ENCODE results near the gene LPP.

Gene LPP

DNA sequence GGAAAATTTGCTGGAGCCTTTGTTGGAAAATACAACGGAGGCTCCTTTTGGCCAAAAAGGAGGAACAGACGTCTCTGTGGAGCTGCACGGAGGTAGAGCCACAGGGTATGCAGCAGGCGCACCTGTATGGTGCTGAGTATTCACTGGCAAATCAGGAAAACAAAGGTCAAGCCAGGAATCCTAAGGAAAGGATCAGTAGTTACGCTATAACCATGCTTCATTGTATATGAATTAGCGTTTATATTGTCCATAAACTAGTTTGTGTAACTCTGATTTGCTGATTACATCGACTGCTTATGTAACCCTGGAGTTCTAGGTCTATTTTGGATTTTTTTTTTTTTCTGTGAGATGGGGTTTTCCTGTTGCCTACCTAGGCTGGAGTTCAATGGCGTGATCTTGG, 45.4 kb downstream of the LPP start:
- DNase-seq: no peak

DNA sequence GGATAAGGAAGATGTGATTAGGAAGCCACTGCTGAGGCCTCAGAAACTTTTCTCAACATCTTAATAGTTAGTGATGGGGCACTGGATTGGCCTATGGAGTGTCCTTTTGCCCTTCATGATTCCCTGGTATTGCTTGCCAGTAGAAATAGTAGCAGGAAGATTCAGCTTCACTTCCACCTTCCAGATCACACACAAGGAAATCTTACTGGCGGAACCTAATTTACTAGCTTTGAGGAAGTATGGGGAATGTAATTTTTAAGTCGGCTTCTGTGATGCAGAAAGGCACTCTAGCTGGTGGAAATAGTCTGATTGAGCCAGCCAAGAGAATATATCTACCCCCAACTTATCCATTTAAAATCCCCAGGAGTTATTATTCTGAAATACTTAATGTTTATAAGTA, 46.5 kb downstream of the LPP start:
- DNase-seq: no peak

DNA sequence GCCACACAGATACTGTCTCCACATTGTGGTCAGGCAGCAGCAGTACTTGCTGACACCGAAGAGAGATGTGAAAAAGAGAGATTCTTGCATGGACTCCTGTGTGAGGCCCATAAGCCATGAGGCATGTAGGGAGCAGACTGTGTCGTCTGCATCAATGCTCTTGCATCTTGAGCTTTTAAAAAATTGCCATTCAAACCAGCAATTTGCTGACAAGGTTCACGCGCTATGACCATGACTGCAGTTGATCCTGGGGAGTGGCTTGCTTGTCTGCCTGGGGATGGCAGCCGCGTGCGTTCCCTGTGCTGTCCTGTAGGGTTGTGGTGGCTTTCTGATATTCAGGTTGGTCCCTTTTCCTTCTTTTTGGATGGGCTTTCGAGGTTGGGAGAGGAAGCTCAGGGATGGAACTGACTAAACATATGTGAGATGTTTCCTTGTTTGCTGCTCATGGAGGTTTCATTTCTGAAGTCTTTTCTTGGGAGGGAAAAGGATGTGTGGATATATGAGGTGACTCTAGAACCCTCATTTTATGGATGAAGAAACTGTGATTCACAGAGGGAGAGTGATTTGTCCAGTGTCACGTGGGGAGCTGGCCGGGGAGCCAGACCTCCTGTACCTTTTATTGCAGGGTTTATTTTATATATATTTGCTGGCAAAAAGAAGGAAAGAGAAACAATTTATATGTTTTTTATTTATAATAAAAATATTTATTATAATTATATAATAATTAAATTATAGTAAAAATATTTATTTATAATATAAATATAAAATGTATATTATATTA, 48.6 kb downstream of the LPP start:
- DNase-seq: no peak

DNA sequence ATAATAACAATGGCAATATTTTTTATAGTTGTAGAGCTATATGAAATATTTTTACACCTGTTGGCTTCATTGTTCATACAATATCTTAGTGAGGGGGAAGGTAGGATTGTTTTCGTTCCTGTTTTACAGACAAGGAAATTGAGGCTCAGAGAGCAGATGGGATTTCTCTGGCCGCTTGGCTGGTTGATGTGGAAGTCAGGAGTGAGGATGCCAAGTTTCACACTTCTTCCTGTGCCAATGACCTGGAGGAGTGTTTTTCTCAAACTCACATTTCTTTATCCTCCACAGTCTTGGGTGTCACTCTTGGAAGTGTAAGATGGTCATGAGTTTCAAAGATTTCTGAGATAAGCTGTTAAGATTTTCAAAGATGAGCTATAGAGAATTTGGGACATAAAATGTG, 50.6 kb downstream of the LPP start:
- no peak for DNase-seq

DNA sequence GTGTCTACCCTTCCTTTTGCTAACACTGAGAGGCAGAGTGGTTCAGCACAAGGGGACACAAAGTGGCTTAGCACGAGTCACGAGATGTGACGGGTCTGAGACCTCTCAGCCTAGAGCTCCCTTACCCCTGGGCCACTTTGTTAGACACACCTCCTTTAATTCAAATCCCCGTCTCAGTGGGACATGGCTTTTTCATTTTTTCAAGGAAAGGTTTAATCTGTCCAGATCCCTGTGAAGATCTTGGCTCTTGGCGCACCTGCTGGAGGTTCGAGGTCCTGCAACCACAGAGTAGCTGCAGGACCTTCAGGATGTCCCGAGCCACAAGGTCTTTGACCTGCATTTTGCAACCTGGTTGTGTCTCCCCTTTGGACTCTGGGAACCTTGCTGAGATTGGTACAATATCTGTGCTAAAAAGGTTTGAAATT, 52.0 kb downstream of the LPP start:
- no peak for DNase-seq

DNA sequence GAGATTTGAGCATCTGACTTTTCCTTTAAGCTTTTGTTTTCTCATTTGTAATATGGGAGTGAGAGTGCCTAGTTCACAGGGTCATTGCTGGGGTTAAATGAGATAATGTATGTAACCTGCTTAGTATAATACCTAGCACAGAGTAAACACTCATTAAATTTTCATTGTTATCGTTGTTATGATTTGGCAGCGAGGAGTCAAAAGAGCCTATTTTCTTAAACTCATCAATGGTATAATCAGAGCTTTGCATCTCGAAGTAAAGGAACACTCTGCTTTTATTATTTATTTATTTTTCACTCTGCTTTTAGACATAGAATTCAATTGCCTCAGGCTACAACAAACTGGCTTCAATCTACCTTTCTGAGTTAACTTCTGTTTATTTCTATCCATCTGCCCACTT, 52.8 kb downstream of the LPP start:
- no peak for DNase-seq

DNA sequence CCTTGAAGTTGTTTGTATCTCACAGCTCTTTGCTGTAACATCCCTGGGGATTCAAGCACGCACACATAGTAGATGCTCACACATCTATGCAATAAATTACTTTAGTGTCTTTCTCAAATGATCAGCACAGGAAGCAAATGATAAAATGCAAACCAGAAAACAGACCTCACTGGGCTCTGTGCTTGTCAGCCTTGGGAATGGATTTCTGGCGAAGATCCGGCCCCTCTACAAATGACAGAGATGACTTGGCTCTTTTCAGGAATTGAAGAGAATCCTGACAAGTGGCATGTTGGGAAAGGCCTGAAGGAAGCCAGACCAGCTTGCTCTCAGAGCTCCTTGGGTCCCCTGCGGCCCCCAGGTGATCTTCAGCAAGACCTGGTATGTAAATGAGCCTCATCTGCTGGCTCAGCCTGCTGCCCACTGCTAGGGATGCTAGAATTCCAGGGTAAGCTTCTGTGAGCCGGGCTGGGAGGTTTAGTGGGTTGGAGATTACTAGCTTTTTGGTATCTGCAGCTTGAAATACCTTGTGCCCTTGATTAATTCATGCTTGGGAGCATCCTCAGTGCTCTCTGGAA, 54.1 kb downstream of the LPP start:
- no peak for DNase-seq

DNA sequence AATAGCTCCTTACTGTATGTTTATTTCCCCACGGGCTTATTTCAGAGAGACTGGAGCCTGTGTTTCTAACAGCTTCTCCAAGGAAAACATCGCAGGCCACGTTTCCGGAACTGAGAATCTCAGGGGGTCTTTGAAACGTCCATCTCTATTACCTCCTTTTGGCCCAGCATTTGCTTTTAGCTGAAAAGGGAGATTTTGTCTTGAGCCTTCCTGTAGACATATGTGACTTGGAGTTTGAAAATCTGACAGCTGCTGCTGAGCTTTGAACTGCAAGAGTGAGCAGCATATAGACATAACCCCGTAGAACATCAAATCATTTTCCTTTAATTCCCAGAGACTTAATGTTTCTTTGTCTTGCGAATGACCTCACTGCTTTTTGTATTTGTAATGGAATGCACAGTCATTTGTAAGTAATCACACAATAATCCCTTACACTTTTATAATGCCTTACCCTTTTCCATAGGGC, 54.6 kb downstream of the LPP start:
- DNase-seq: no peak

DNA sequence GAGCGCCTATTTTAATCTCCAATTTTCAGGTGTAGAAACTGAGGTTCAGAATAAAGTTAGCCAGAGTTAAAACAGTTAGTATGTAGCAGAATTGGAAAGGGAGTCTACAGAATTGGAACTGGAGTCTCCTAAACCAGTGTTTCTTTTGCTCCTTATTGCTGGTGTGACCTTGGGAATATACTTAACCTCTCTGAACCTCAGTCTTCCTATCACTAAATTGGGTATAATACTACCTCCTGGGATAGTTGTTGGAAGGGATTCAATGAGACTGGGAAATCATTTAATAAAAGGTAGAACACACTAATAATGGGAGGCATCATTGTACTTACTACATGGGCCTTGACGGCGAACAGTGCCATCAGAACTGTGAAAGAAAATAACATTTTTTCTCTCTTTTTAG, 55.1 kb downstream of the LPP start:
- no peak for DNase-seq

DNA sequence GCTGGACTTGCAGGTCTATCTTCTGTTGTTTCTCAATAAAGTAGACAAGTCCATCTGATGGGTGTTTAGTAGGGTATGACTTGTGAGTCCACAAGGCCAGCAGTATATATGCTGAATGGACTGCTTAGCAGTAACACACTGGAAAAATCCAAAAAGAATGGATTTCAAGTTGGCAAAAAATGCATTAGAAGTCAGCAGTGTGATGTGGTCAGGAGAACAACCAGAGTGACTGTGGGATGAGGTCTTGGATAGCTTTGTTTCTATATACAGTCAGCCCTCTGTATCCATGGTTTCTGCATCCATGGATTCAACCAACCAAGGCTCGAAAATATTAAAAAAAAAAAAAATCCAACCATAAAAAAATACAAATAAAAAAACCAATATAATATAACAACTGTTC, 55.8 kb downstream of the LPP start:
- DNase-seq: no peak

DNA sequence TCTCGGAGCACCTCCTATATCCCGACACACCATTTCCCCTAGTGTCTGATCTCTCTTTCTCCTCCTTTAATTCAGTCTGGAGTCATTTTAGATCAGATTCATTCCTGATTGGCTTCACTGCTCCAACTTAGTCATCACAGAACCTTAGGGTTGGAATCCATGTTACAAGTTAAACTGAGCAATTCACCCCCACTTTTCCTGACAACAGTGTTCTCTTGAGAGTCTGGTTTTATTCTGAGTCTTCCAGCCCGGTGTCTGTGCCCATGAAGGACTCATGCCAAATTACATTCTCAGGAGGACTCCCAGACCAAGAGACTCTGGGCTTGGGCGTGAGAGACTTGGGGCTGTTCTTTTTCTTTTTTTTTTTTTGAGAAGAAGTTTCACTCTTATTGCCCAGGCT, 57.5 kb downstream of the LPP start:
- no peak for DNase-seq

DNA sequence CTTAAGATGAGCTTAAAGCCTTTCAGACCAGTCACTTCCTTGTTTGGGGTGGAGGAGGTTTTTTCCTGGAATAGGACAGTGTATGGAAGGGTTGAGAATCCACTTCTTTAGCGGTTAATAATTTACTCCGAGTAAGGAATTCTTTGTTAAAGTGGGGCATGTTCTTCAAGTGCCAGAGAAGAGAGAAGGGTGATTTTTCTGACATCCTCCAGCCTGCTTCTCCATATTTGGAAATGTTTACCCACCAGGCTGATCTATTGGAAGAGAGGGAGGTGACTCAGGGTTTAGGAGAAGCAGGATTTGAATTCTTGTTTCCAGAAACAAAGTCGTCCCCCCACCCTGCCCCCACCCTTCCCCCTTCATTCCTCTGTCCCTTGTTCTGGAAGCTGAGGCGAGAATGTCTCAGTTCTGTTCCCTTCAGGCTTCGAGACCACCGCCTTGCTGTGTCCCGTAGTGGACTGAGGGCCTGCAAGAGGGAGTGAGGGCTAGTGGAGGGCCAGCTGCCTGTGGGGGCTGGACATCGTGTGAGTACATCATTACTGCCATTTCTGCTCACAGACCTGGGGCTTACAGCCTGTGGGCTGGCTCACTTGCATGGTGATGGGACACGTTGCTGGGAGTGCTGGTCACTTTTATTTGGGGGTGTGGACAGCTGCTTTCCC, 58.5 kb downstream of the LPP start:
- no peak for DNase-seq

DNA sequence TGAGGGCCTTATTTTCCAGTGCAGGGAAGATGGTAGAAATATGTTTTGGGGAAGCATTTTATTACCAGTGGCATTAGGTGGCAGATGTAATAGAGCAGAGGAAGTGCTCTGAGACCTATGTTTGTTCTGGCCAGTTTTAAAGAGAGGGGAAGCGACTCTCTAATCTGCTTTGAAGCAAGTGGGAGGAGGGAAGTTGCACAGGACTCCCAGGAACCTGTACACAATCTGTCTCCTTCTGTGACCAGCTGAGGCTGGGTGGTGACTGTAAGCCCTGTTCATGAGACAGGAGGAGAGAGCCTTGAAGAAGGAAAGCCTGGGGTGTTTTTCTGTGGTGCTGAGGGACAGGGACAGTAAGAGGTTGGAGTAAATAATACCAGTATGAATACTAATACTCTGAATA, 60.5 kb downstream of the LPP start:
- no peak for DNase-seq

DNA sequence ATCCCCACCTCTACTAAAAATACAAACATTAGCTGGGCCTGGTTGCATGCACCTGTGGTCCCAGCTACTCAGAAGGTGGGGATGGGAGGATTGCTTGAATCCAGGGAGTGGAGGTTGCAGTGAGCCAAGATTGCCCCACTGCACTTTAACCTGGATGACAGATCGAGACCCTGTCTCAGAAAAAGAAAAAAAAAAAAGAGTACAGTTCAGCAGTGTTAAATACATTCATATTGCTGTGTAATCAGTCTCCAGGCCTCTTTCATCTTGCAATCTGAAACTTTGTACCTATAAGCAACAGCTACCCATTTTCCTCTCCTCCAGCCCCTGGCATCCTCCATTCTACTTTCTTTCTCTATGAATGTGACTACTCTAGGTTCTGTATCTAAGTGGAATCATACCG, 61.2 kb downstream of the LPP start:
- DNase-seq: no peak

DNA sequence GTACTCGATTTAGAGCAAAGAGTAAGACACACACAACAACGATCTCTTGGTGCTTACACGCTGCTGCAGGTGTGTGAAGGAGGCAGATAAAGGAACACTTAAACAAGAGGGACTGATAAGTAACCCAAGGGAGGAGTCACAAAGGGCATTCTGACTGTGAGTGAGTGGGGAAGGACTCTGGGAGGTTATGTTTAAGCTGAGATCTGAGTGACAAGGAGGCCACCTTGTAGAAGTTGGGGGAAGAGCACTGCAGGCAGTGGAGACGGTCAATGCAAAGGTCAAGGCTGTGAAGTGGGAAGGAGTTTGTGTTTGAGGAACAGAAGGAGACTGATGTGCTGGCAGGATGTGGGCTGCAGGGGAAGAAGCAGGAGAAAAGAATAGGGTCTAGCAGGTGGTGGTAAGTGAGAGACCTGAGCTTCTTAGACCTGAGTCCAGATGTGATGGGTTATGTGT, 63.1 kb downstream of the LPP start:
- DNase-seq: no peak

DNA sequence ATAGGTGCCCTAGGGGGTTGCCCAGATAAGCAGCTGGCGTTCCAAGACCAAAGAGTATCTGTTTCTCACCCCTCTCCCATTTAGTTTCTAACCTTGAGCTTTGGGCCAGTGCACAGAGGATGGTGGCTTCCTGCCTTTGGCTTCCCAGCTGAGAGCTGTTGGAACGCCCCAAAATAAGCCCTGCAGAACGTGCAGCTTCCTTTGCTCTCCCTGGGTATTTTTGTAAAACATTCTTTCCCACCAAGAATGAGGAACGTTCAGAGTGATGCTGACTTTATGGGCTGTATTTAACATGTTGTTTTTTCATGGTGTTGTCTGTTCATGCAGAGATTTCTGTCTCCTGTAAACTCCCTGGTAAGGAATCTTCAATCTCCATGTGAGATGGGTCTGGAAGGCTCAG, 63.8 kb downstream of the LPP start:
- DNase-seq: no peak

DNA sequence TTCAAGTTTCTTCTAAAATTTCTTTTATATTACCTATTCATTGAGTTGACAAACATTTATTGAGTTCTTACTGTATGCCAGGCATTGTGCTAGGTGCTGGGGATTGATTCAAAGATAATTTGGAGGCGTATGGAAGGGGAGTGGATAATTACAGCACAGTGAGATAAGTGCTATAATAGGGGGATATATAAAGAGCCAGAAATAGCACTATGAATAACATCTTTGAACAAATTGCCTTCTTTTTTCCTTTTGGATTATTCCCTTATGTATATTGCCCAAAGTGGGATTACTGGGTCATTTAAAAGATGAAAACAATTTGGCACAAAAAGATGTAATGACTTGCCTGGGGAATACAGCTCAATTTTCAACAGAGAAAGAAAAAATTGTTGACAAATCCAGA, 64.6 kb downstream of the LPP start:
- DNase-seq: no peak

DNA sequence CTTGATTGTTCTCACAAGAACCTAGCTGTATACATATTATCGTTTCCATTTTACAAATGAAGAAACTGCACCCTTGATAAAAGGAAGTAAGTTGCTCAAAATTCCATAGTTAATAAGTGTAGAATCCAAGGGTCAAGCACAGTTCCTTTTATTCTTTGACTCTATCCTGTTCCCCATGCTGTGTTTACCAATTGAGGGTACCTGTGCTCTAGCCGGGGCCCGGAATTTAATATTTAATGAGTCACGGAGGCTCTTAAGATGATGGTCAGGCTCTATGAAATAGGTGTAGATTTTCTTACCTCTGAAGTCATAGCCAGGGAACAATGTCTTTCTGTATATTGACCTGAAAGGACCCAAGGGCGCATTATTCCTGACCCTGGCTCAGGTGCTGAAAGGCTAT, 65.2 kb downstream of the LPP start:
- no peak for DNase-seq

DNA sequence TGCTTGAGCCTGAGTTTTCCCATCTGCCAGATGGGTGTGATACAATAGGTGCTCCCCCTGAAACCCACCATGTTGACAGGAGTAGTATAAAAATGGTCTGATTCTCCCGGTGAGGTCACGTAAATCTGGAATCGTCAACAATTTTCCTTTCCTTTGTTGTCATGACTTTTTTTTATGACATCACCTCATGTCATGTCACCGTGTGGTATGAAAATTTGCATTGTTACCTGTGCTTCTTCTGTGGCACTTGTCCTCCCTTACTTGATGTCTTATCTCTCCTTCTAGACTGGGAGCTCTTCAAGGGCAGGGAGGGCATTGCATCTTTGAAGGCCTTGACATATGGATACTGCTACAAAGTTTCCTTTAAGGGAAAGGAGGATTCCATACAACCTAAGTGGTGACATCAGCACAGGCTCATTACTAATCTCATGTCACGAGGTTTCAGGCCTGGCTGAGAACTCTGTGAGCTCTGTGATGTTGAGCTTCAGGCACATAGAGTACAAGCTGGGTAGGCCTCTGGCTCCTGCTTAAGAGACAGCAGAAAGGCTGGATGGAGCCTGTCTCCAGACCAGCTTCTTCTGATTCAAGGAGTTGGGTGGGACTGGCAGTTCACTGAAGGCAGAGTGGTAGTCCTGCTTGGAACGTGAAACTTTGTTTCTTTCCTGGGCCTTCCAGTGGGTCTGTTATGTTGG, 66.3 kb downstream of the LPP start:
- no peak for DNase-seq

DNA sequence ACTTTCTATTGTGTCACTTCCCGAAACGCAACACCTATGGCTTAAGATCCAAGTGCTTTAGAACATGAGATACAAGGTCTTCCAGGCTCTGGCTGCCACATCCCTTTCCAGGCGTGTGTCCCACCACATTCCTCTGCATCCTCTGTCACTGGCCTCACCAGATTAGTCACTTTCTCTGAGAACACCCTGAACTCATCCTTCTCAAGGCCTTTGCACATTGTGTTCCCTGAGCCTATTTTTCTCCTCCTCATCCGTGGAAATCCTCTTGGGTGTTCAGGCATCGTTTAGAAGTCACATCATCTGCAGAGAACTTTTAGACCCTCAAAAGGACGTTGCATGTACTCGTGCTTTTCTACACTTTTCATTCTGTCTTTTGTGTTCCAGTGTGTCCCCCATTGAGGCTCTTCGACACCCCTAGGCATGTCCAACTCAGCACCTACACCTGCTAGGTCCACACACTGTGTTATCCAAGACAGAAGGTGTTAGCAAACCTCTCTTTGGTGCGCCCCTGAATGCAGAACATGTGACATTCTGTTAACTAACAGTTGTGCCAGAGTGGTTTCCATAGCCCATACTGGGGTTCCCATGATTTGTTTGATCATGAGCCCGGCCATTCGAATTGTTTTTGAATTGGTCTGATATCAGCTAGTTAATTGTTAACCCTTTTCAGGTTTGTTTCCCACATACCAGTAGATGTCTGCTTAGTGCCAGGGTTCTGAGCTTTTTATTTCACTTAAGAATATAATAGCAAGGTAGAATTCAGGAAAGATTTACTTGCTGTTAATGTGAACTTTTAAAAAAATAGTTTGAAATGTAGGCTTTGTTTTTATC, 67.2 kb downstream of the LPP start:
- no peak for DNase-seq

DNA sequence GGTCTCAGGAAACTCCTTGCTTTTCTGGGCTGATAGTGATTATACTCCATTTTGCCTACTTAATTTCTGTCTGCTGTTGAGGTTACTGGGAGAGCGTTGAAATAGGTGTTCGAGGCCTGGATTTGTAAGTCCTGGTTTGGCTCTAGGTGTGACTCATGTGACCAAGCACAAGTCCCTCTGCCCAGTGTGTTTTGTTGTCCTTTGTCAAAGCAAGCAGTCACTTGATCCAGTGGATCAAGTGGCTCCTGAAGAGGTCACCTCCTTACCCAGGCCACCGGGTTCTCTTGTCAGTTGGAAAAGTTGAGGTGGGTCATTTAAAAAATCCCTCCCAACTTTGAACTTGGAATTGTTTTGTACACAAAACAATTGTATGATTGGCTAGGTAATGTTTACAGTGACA, 70.0 kb downstream of the LPP start:
- DNase-seq: no peak

DNA sequence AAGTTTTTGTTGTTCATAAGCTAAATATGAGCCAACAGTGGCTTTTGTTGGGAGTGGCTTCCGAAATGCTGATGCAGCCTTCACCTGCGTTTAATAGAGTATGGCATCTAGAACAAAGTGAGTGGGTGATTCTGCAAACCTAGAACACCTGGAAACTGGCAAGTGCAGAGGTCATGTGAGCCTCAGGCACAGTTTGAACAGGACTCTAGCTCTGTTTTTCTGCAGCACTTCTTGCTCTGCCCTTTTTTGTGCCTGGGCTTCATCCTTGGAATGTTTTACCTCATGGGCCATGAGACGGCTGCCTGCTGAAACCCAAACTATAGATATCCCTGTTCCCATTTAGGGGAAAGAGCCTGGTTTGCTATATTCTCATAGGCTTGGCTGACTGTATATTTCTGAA, 73.5 kb downstream of the LPP start:
- DNase-seq: no peak

DNA sequence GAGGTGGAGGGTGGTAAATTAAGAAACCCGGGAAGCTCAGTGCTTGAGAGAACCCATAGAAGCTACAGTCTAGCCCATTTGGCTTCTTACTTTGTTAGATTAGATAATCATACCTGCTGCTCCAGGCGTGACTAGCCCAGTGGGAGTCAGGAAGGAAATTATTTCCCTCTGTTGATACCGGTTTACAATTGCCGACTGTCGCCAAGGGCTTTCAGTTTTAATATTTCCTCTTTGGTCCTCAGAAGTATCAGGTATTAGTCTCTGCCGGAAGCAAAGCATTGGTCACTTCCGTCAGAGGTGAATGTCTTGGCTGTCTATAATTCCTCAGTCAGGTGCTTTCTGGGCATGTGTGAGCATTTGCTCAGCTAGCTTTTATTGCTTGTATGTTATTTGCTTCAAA, 75.2 kb downstream of the LPP start:
- DNase-seq: no peak
